HepG2 (cell line): Measurements from ENCODE around the gene KAZN. TPM values are rescaled to one million over a fixed set of nuclear protein-coding genes. Genes with fewer than 3 reads are reported as not detected.

Experiments used
- ATAC-seq: fragments of 200-7000 bp; cut with Tn5 transposase; 3 replicates; pipeline ENCODE4 v1.9.1; 2020; ENCODE audit warnings: mild to moderate bottlenecking, moderate library complexity
- BruUV-seq: library from RNA; stranded (reverse); fragments of 400-500 nt; replicated peaks from 2 replicates; lab custom pipeline; 2021; lab: Mats Ljungman, UMichigan
- CTCF ChIA-PET: fragments of 300-600 bp; formaldehyde crosslinking; extraction: SDS; loops from one replicate; lab custom pipeline; 2021; ENCODE audit warnings: low total read pairs, inconsistent platforms, low intra/inter-chr PET ratio; lab: Yijun Ruan, JAX
- POLR2A ChIA-PET: fragments of 350-600 bp; sonication (Branson Sonifier 250); formaldehyde crosslinking; loops from one replicate; lab custom pipeline; 2020; ENCODE audit warnings: antibody characterized with exemption, inconsistent platforms; lab: Yijun Ruan, JAX
- DNase-seq: peaks from one replicate; pipeline ENCODE4 v3.0.0-alpha.2; 2015; ENCODE audit warnings: low spot score
- FAIRE-seq: peaks from 3 replicates; lab custom pipeline; 2011; peaks lifted over from hg19 to GRCh38; lab: Jason Lieb, UNC
- H2AFZ ChIP-seq: one replicate; pipeline ENCODE4 v1.6.1; 2011; ENCODE audit warnings: low read length, inconsistent platforms
- H3K27ac ChIP-seq: fragments of 300-600 bp; 3 replicates; pipeline ENCODE4 v1.8.0; 2011; ENCODE audit warnings: mixed run types, mild to moderate bottlenecking, mixed read lengths, low read length, inconsistent platforms; ENCODE audit not compliant: insufficient read depth; ENCODE audit errors: extremely low read length
- H3K27me3 ChIP-seq, 2 experiments: fragments of 200-600 bp in 1 of 2; 2 replicates in 1 of 2; 3 replicates in 1 of 2; pipeline versions ENCODE4 v1.6.0 to v1.8.0; 2011; ENCODE audit warnings: low read length in 2 of 2, mild to moderate bottlenecking in 2 of 2, moderate library complexity in 2 of 2, inconsistent platforms in 1 of 2; ENCODE audit not compliant: insufficient read depth in 2 of 2, control insufficient read depth in 1 of 2
- H3K36me3 ChIP-seq, 2 experiments: fragments of 200-600 bp in 1 of 2; replicated peaks in 1 of 2; 2 replicates in 1 of 2; 3 replicates in 1 of 2; pipeline versions ENCODE4 v1.5.1 to v1.8.0; 2011; ENCODE audit warnings: low read length in 2 of 2, inconsistent platforms in 1 of 2; ENCODE audit not compliant: insufficient read depth in 2 of 2, control insufficient read depth in 1 of 2
- H3K4me1 ChIP-seq: 2 replicates; pipeline ENCODE4 v1.5.1; 2012; ENCODE audit warnings: low read length, inconsistent platforms; ENCODE audit not compliant: insufficient read depth
- H3K4me2 ChIP-seq: 2 replicates; pipeline ENCODE4 v1.6.0; 2011; ENCODE audit warnings: low read depth, low read length, inconsistent platforms
- H3K4me3 ChIP-seq, 3 experiments: fragments of 200-600 bp in 1 of 3; sonication (generic), shearing (Covaris generic) in 1 of 3; replicated peaks in 1 of 3; 2 replicates each; pipeline ENCODE4 v1.5.1; 2011 to 2016; ENCODE audit warnings: low read length in 3 of 3, inconsistent platforms in 2 of 3, low read depth in 2 of 3, mild to moderate bottlenecking in 2 of 3, control low read depth in 1 of 3, mixed read lengths in 1 of 3; ENCODE audit not compliant: insufficient read depth in 1 of 3
- H3K79me2 ChIP-seq: one replicate; pipeline ENCODE4 v1.6.1; 2011; ENCODE audit warnings: low read length, inconsistent platforms; ENCODE audit not compliant: insufficient read depth
- H3K9ac ChIP-seq: 2 replicates; pipeline ENCODE4 v1.6.0; 2011; ENCODE audit warnings: mild to moderate bottlenecking, low read depth, low read length, inconsistent platforms; ENCODE audit not compliant: insufficient read depth
- H3K9me3 ChIP-seq: 2 replicates; pipeline ENCODE4 v1.5.1; 2012; ENCODE audit warnings: mild to moderate bottlenecking, low read length
- H4K20me1 ChIP-seq: 2 replicates; pipeline ENCODE4 v1.6.0; 2011; ENCODE audit warnings: inconsistent platforms, mild to moderate bottlenecking, low read length, moderate library complexity; ENCODE audit not compliant: insufficient read depth
- DNMT3B ChIP-seq: conservative IDR thresholded peaks from 2 replicates; pipeline ENCODE4 v1.6.1; 2016; ENCODE audit warnings: missing biosample characterization, control low read depth
- HOXA9 ChIP-seq: sonication (generic); formaldehyde crosslinking; IDR thresholded peaks from 2 replicates; pipeline ENCODE4 v1.8.1; 2022; ENCODE audit warnings: missing genetic modification reagents, mild to moderate bottlenecking, moderate library complexity, borderline replicate concordance
- IKZF1 ChIP-seq: fragments of 450-650 bp; IDR thresholded peaks from 2 replicates; pipeline ENCODE4 v1.7.1; 2016
- NCOA2 ChIP-seq: sonication (generic); formaldehyde crosslinking; IDR thresholded peaks from 2 replicates; pipeline ENCODE4 v1.8.0; 2022; ENCODE audit warnings: inconsistent platforms
- NFE2L2 ChIP-seq: fragments of 150-350 bp; IDR thresholded peaks from 2 replicates; pipeline ENCODE4 v1.6.1; 2014; ENCODE audit warnings: low read length
- NR2C2 ChIP-seq: sonication (generic); formaldehyde crosslinking; IDR thresholded peaks from 2 replicates; pipeline ENCODE4 v1.4.0; 2020; ENCODE audit warnings: missing genetic modification reagents, mild to moderate bottlenecking, moderate library complexity, borderline replicate concordance
- SRY ChIP-seq: sonication (generic); formaldehyde crosslinking; IDR thresholded peaks from 2 replicates; pipeline ENCODE4 v1.8.0; 2022; ENCODE audit warnings: mild to moderate bottlenecking, missing genetic modification reagents
- TSC22D2 ChIP-seq: sonication (generic); formaldehyde crosslinking; IDR thresholded peaks from 2 replicates; pipeline ENCODE4 v1.5.1; 2020; ENCODE audit warnings: missing genetic modification reagents, mild to moderate bottlenecking, borderline replicate concordance
- ZSCAN9 ChIP-seq: IDR thresholded peaks from 2 replicates; pipeline ENCODE4 v1.6.1; 2016; ENCODE audit warnings: borderline replicate concordance
- WGBS: methylation state at CpG from one replicate; pipeline ENCODE4 v1.1.6; 2017; ENCODE audit warnings: low lambda C conversion rate; 5-methylcytosine and 5-hydroxymethylcytosine counted together
- in situ Hi-C: cut with HindIII; loops from 2 replicates; pipeline ENCODE4 v1.10.0; 2017; ENCODE audit warnings: low pct_unique_long_range_greater_than_20kb; ENCODE audit not compliant: extremely low pct_ligation_motif_present
- intact Hi-C: fragments of 100-400 bp; cut with micrococcal nuclease; formaldehyde crosslinking; loops from one replicate; pipeline ENCODE4 v1.10.0; 2022; ENCODE audit not compliant: unreplicated experiment
- polyA plus RNA-seq, 8 experiments: library from polyadenylated mRNA; depleted of rRNA in 3 of 8; stranded (reverse) in 7 of 8; unstranded in 1 of 8; fragments of >200 nt; fragmentation: Illumina TruSeq in 4 of 8; extraction: Trizol in 4 of 8; gene quantifications; 2 replicates each; pipeline versions ENCODE4 v1.2.1 to v1.2.3, GENCODE V29; 2011 to 2016; ENCODE audit warnings: low read depth in 4 of 8, missing spikeins in 1 of 8, mixed read lengths in 1 of 8; ENCODE audit not compliant: insufficient read depth in 1 of 8
- total RNA-seq, 5 experiments: library from RNA; depleted of rRNA; stranded (reverse); fragments of >200 nt; fragmentation: Illumina TruSeq; extraction: Trizol; gene quantifications; 2 replicates each; pipeline ENCODE4 v1.2.3, GENCODE V29; 2016; ENCODE audit warnings: low read depth in 1 of 5
- TF ChIP-seq, protein P1 (sequence below): fragments of 450-650 bp; IDR thresholded peaks from 2 replicates; pipeline ENCODE4 v1.6.1; 2017; ENCODE audit warnings: mild to moderate bottlenecking
- TF ChIP-seq, protein P2 (sequence below): sonication (generic); formaldehyde crosslinking; IDR thresholded peaks from 2 replicates; pipeline ENCODE4 v1.8.1; 2023; ENCODE audit warnings: mild to moderate bottlenecking, missing genetic modification reagents
- TF ChIP-seq, protein P3 (sequence below): sonication (generic); formaldehyde crosslinking; IDR thresholded peaks from 2 replicates; pipeline ENCODE4 v1.8.0; 2022; ENCODE audit warnings: missing genetic modification reagents, mild to moderate bottlenecking, inconsistent platforms, borderline replicate concordance
- TF ChIP-seq, protein P4 (sequence below): IDR thresholded peaks from 2 replicates; pipeline ENCODE4 v1.6.1; 2016; ENCODE audit warnings: missing biosample characterization, missing genetic modification reagents, low read depth
- TF ChIP-seq, protein P5 (sequence below): sonication (generic); formaldehyde crosslinking; IDR thresholded peaks from 2 replicates; pipeline ENCODE4 v1.4.0; 2020; ENCODE audit warnings: missing genetic modification reagents, mild to moderate bottlenecking, borderline replicate concordance

KAZN gene
- total and polyA plus RNA-seq, 2 of the 13 experiments (the other 11 are each of a cell fraction or from before 2014, with no cell fraction given), result 10.4 to 13.5 TPM

DNA sequence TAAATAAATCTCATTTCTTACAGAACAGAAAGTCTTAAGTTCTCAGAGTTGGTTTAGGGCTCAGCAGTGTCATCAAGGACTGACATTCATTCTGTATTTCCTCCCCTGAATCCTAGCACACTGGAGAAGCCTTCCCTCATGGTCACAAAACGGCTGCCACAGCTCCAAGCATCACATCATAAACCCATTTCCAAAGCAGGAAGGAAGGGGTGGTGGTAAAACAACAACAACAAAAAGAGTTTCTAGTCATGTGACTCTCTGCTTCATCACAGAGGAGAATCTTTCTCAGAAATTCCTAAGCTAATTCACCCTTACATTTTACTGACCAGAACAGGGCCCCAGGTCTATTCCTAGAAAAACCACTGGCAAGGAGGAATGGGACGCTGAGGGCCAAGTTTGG lies 210.3 kb downstream of the KAZN start (continued):
- TF ChIP-seq, protein P1, sequence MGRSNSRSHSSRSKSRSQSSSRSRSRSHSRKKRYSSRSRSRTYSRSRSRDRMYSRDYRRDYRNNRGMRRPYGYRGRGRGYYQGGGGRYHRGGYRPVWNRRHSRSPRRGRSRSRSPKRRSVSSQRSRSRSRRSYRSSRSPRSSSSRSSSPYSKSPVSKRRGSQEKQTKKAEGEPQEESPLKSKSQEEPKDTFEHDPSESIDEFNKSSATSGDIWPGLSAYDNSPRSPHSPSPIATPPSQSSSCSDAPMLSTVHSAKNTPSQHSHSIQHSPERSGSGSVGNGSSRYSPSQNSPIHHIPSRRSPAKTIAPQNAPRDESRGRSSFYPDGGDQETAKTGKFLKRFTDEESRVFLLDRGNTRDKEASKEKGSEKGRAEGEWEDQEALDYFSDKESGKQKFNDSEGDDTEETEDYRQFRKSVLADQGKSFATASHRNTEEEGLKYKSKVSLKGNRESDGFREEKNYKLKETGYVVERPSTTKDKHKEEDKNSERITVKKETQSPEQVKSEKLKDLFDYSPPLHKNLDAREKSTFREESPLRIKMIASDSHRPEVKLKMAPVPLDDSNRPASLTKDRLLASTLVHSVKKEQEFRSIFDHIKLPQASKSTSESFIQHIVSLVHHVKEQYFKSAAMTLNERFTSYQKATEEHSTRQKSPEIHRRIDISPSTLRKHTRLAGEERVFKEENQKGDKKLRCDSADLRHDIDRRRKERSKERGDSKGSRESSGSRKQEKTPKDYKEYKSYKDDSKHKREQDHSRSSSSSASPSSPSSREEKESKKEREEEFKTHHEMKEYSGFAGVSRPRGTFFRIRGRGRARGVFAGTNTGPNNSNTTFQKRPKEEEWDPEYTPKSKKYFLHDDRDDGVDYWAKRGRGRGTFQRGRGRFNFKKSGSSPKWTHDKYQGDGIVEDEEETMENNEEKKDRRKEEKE, result no peak
- TF ChIP-seq, protein P2, sequence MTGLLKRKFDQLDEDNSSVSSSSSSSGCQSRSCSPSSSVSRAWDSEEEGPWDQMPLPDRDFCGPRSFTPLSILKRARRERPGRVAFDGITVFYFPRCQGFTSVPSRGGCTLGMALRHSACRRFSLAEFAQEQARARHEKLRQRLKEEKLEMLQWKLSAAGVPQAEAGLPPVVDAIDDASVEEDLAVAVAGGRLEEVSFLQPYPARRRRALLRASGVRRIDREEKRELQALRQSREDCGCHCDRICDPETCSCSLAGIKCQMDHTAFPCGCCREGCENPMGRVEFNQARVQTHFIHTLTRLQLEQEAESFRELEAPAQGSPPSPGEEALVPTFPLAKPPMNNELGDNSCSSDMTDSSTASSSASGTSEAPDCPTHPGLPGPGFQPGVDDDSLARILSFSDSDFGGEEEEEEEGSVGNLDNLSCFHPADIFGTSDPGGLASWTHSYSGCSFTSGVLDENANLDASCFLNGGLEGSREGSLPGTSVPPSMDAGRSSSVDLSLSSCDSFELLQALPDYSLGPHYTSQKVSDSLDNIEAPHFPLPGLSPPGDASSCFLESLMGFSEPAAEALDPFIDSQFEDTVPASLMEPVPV (CRISPR knock-in tag), result no peak
- TF ChIP-seq NFE2L2 (no peak), HOXA9 (CRISPR knock-in tag) (no peak), TSC22D2 (CRISPR knock-in tag) (no peak)

DNA sequence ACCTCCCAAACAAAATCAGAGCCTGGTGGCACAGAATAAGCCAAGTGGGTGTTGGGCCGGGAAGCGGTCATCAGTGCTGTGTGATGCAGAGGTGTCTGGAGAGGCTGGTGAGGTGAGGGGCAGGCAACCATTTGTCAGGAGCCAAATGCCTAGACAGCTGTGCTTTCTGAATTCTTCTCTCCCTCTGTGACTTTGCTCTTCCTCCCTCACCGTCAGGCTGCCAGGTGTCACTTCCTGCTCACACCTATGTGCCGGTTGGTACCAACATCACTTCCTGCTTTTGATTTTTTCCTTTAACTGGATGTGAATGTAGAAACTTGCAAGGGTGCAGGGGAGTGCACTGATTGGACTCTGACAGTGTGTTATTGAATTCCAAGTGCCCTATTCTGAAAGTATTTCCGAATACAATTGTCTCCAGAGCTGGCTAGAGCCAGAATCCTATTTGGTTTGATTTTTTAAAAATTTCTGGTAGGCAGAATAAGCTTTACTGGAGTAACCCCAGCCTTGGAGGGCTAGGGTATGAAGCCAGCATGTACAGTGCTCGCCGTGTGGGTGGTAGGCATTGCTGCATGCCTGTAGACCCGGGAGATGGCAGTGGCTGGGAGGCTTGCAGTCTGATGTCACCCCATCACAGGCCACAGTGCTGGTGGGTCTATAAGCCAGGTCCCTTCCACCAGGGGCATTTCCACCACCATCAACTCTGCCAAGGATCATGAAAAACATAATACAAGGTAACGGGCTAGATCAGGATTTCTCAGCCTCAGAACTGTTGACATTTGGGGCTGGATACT lies 210.9 kb downstream of the KAZN start:
- Histone ChIP-seq H3K4me3 (no peak overlapping the region), H3K27me3 (peaks cover 2 to 23% of the 10 kb centered on the region in 2 experiments; a peak in 2 of 5 replicates), H3K9ac (no peak overlapping the region), H3K27ac (no peak overlapping the region), H3K36me3 (no peaks in the 10 kb centered on the region), H3K9me3 (peaks cover 21% of the 10 kb centered on the region), H3K4me2 (no peak overlapping the region), H4K20me1 (no peaks in the 10 kb centered on the region), H3K79me2 (no peaks in the 10 kb centered on the region), H2AFZ (no peak overlapping the region), H3K4me1 (no peaks in the 10 kb centered on the region)
- in situ Hi-C loops, result no loop called here
- CTCF ChIA-PET, result no interaction called here
- no peak for DNase-seq
- BruUV-seq, result no TSS peak
- intact Hi-C loops, result no loop called here
- no peak for FAIRE-seq
- no peak for ATAC-seq
- POLR2A ChIA-PET, result no interaction called here
- 28% methylated on average over 8 of the region's 9 CpGs for WGBS
- TF ChIP-seq, protein P3, sequence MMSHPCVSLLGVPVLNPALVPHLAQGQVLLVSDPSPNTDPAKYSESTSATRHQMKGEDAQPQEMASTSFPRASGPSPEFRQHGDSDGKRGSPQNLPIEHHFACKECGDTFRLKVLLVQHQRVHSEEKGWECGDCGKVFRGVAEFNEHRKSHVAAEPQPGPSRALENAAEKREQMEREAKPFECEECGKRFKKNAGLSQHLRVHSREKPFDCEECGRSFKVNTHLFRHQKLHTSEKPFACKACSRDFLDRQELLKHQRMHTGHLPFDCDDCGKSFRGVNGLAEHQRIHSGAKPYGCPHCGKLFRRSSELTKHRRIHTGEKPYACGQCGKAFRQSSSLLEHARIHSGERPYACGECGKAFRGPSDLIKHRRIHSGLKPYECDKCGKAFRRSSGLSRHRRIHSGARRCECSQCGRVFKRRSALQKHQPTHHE, result no peak
- TF ChIP-seq, protein P4, sequence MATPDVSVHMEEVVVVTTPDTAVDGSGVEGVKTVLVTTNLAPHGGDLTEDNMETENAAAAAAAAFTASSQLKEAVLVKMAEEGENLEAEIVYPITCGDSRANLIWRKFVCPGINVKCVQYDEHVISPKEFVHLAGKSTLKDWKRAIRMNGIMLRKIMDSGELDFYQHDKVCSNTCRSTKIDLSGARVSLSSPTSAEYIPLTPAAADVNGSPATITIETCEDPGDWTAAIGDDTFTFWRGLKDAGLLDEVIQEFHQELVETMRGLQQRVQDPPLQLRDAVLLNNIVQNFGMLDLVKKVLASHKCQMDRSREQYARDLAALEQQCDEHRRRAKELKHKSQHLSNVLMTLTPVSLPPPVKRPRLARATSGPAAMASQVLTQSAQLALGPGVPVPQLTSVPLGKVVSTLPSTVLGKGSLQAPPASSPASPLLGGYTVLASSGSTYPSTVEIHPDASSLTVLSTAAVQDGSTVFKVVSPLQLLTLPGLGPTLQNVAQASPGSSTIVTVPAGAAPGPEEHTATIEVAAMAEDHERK, result no peak
- no peak for TF ChIP-seq IKZF1
- TF ChIP-seq SRY (CRISPR knock-in tag), result no peak
- no peak for TF ChIP-seq DNMT3B (CRISPR knock-in tag)
- TF ChIP-seq NCOA2 (CRISPR knock-in tag), result no peak
- no peak for TF ChIP-seq NR2C2 (CRISPR knock-in tag)
- no peak for TF ChIP-seq ZSCAN9 (CRISPR knock-in tag)
- TF ChIP-seq, protein P5, sequence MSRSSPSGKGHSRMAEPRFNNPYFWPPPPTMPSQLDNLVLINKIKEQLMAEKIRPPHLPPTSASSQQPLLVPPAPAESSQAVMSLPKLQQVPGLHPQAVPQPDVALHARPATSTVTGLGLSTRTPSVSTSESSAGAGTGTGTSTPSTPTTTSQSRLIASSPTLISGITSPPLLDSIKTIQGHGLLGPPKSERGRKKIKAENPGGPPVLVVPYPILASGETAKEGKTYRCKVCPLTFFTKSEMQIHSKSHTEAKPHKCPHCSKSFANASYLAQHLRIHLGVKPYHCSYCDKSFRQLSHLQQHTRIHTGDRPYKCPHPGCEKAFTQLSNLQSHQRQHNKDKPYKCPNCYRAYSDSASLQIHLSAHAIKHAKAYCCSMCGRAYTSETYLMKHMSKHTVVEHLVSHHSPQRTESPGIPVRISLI (CRISPR knock-in tag), result no peak
